Loucy (cell line): ENCODE results near the gene SLC26A8.

Experiments used
- H2AFZ ChIP-seq: fragments of 200-600 bp; sonication (generic); 2 replicates; pipeline ENCODE4 v1.6.0; 2016; ENCODE audit warnings: antibody characterized with exemption, mild to moderate bottlenecking, low read length, moderate library complexity
- H3F3A ChIP-seq: fragments of 200-600 bp; 2 replicates; pipeline ENCODE4 v1.6.0; 2016; ENCODE audit warnings: antibody characterized with exemption, low read depth, mild to moderate bottlenecking
- H3K27me3 ChIP-seq: fragments of 200-600 bp; sonication (generic); 2 replicates; pipeline ENCODE4 v1.6.1; 2014; ENCODE audit warnings: low read length, mild to moderate bottlenecking; ENCODE audit not compliant: insufficient read depth, poor library complexity, severe bottlenecking
- H3K36me3 ChIP-seq: fragments of 200-600 bp; sonication (generic); 2 replicates; pipeline ENCODE4 v1.6.1; 2016; ENCODE audit warnings: low read length; ENCODE audit not compliant: insufficient read depth
- H3K4me1 ChIP-seq: fragments of 200-600 bp; sonication (generic); 2 replicates; pipeline ENCODE4 v1.5.1; 2014; ENCODE audit warnings: low read length, mild to moderate bottlenecking; ENCODE audit not compliant: insufficient read depth, poor library complexity, severe bottlenecking
- H3K4me2 ChIP-seq: fragments of 200-600 bp; sonication (generic); 2 replicates; pipeline ENCODE4 v1.6.0; 2014; ENCODE audit warnings: antibody characterized with exemption, low read length, low read depth, mild to moderate bottlenecking; ENCODE audit not compliant: poor library complexity, severe bottlenecking
- H3K4me3 ChIP-seq: fragments of 200-600 bp; sonication (generic); 2 replicates; pipeline ENCODE4 v1.5.1; 2014; ENCODE audit warnings: low read length, mild to moderate bottlenecking, mixed read lengths; ENCODE audit not compliant: poor library complexity, severe bottlenecking
- H3K79me2 ChIP-seq: fragments of 200-600 bp; sonication (generic); 2 replicates; pipeline ENCODE4 v1.6.1; 2014; ENCODE audit warnings: low read length; ENCODE audit not compliant: insufficient read depth
- H3K9ac ChIP-seq: fragments of 200-600 bp; sonication (generic); 2 replicates; pipeline ENCODE4 v1.6.0; 2014; ENCODE audit warnings: mild to moderate bottlenecking, low read depth, low read length, moderate library complexity; ENCODE audit not compliant: poor library complexity, severe bottlenecking
- H3K9me2 ChIP-seq: fragments of 200-600 bp; sonication (generic); replicated peaks from 2 replicates; pipeline ENCODE4 v1.6.1; 2016; ENCODE audit warnings: low read depth, low read length, mixed read lengths
- H3K9me3 ChIP-seq: fragments of 200-600 bp; sonication (generic); 2 replicates; pipeline ENCODE4 v1.6.1; 2014; ENCODE audit warnings: mild to moderate bottlenecking, antibody characterized with exemption, low read length, low read depth; ENCODE audit not compliant: insufficient read depth
- H4K20me1 ChIP-seq: fragments of 200-600 bp; sonication (generic); 2 replicates; pipeline ENCODE4 v1.6.0; 2014; ENCODE audit warnings: antibody characterized with exemption, low read length, mild to moderate bottlenecking; ENCODE audit not compliant: insufficient read depth, poor library complexity, severe bottlenecking
- EZH2phosphoT487 ChIP-seq: fragments of 200-600 bp; IDR thresholded peaks from 2 replicates; pipeline ENCODE4 v1.6.1; 2018; ENCODE audit warnings: antibody characterized with exemption, mild to moderate bottlenecking, moderate library complexity, borderline replicate concordance
- TF ChIP-seq, protein P1 (sequence below): fragments of 200-600 bp; sonication (generic); conservative IDR thresholded peaks from 2 replicates; pipeline ENCODE4 v1.5.1; 2014; ENCODE audit warnings: mild to moderate bottlenecking, antibody characterized with exemption, low read length

SLC26A8 gene

DNA sequence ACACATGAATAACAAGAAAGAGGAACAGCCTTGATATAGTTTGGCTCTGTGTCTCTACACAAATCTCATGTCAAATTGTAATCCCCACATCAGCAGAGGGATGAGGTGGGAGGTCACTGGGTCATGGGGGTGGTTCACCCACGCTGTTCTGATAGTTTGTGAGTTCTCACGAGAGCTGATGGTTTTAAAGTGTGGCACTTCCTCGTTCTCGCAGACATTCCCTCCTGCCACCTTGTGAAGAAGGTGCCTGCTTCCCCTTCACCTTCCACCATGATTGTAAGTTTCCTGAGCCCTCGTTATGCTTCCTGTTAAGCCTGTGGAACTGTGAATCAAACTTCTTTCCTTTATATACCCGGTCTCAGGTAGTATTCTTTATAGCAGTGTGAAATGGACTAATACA is 116.7 kb downstream of the SLC26A8 start:
- Histone ChIP-seq H3K4me3 (no peak overlapping the region), H3K9me3 (peaks cover 28% of the 10 kb centered on the region; the same call in 1 of the 2 replicates), H3F3A (no peaks in the 10 kb centered on the region), H3K36me3 (peaks cover 57% of the 10 kb centered on the region), H3K4me1 (peaks cover 4% of the 10 kb centered on the region), H3K9ac (no peak overlapping the region), H3K27me3 (no peaks in the 10 kb centered on the region), H3K79me2 (peaks cover 89% of the 10 kb centered on the region), H3K9me2 (no peaks in the 10 kb centered on the region), H3K4me2 (no peak overlapping the region), H2AFZ (no peak overlapping the region), H4K20me1 (peaks cover 38% of the 10 kb centered on the region)
- no peak for TF ChIP-seq EZH2phosphoT487
- TF ChIP-seq, protein P1, sequence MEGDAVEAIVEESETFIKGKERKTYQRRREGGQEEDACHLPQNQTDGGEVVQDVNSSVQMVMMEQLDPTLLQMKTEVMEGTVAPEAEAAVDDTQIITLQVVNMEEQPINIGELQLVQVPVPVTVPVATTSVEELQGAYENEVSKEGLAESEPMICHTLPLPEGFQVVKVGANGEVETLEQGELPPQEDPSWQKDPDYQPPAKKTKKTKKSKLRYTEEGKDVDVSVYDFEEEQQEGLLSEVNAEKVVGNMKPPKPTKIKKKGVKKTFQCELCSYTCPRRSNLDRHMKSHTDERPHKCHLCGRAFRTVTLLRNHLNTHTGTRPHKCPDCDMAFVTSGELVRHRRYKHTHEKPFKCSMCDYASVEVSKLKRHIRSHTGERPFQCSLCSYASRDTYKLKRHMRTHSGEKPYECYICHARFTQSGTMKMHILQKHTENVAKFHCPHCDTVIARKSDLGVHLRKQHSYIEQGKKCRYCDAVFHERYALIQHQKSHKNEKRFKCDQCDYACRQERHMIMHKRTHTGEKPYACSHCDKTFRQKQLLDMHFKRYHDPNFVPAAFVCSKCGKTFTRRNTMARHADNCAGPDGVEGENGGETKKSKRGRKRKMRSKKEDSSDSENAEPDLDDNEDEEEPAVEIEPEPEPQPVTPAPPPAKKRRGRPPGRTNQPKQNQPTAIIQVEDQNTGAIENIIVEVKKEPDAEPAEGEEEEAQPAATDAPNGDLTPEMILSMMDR: no peak

DNA sequence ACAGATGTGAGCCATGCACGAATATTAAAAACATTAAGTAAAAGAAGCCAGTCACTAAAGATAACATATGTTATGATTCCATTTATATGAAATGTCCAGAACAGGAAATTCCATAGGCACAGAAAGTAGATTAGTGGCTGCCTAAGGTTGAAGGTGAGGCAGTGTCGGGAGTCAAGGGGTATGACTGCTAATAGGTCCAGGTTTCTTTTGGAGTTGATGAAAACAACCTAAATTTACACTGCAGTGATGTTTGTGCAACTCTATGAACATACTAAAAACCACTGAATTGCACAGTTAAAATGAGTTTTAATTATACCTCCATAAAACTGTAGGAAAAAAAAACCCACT is 118.0 kb downstream of the SLC26A8 start:
- Histone ChIP-seq H3K9ac (no peak overlapping the region), H3K27me3 (no peaks in the 10 kb centered on the region), H3K9me3 (peaks cover 28% of the 10 kb centered on the region; the same call in 1 of the 2 replicates), H4K20me1 (peaks cover 45% of the 10 kb centered on the region), H3K79me2 (peaks cover 89% of the 10 kb centered on the region), H3F3A (no peaks in the 10 kb centered on the region), H2AFZ (no peak overlapping the region), H3K4me1 (peaks cover 4% of the 10 kb centered on the region), H3K36me3 (peaks cover 50% of the 10 kb centered on the region), H3K4me3 (no peak overlapping the region), H3K9me2 (no peaks in the 10 kb centered on the region), H3K4me2 (no peak overlapping the region)
- no peak for TF ChIP-seq EZH2phosphoT487
- TF ChIP-seq, protein P1: no peak

DNA sequence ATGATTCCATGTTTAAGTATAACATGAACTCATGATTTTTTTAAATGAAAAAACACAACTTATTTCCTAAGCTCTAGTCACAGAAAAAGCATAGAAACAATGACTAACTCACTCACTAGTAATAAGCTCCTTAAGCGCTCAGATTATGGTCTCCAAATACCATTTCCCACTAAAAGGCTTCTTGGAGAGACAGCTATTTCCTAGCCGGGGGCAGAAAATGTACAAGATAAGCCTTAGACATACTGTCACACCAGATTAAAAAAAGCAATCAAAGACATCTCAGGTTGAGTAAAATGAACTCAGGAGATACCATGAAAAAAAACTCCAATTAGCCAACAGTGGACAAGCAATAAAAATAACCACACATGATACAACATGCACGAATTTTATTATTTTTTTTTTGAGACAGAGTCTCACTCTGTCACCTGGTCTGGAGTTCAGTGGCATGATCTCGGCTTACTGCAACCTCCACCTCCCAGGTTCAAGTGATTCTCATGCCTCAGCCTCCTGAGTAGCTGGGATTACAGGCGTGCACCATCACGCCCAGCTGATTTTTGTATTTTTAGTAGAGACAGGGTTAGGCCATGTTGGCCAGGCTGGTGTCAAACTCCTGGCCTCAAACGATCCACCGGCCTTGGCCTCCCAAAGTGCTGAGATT is 118.5 kb downstream of the SLC26A8 start:
- Histone ChIP-seq H3K4me2 (peak overlapping the region; percentile 19), H3K36me3 (peaks cover 52% of the 10 kb centered on the region), H3K9me2 (no peaks in the 10 kb centered on the region), H2AFZ (no peak overlapping the region), H3K4me1 (peaks cover 4% of the 10 kb centered on the region), H3K4me3 (no peak overlapping the region), H3K79me2 (peaks cover 90% of the 10 kb centered on the region), H3K9ac (no peak overlapping the region), H3K27me3 (no peaks in the 10 kb centered on the region), H3K9me3 (peaks cover 25% of the 10 kb centered on the region; the same call in 1 of the 2 replicates), H4K20me1 (peaks cover 50% of the 10 kb centered on the region), H3F3A (no peaks in the 10 kb centered on the region)
- no peak for TF ChIP-seq EZH2phosphoT487
- TF ChIP-seq, protein P1: no peak
